GM06990 (cell line): ENCODE data around the gene CHD2.

Experiments used
- DNase-seq: peaks from one replicate; pipeline ENCODE4 v3.0.0-alpha.2; 2011; ENCODE audit not compliant: insufficient read length; ENCODE audit errors: extremely low read depth
- H3K27me3 ChIP-seq: replicated peaks from 2 replicates; pipeline ENCODE4 v1.6.0; 2011; ENCODE audit warnings: low read length; ENCODE audit not compliant: control insufficient read depth, insufficient read depth
- H3K36me3 ChIP-seq: 2 replicates; pipeline ENCODE4 v1.5.1; 2011; ENCODE audit warnings: low read length; ENCODE audit not compliant: control insufficient read depth, insufficient read depth
- H3K4me3 ChIP-seq: replicated peaks from 2 replicates; pipeline ENCODE4 v1.5.1; 2011; ENCODE audit warnings: low read depth, mild to moderate bottlenecking, control low read depth, low read length
- CTCF ChIP-seq: IDR thresholded peaks from 2 replicates; pipeline ENCODE4 v1.5.1; 2011; ENCODE audit warnings: low read length, control low read depth, mild to moderate bottlenecking, inconsistent platforms; ENCODE audit not compliant: insufficient read depth, poor library complexity, severe bottlenecking

CHD2 gene

DNA sequence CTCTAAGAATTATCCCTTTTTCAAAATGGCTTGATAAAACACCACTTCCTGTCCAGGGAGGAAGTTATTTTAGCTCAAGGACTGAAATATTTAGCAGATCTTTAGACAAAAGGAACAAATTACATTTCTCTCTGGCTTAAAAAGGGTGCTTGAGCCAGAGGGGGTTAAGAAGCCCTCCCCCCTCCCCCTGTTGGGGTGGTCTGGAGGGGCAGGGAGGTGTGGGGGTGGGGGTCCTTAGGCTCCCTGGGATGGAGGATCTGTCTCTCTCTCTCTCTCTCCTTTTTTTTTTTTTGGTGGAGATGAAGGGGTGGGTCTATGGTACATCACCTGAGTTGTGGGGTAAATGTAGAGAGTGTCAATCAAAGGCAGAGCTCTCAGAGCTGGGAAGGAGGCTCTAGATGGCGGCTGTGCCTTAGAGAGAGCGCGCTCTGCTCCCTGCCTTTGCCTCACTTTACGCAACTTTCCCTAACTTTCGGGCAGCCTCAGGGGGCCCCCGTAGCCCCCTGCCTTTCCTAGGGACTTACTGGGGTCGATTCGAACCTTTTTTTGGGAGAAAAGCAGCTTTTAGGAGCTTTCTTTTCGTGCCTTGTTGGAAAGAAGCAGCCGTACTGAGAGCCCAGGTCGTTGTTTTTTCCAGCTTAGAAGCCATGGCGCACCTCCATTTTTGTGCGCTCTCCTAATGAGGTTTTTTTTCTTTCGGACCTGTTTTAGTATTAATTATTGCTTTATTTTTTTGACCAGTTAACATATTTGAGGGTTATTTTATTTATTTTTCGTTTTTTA lies at the start of gene CHD2:
TSS of gene CHD2 (plus strand) at position 377 of the 783 bp plus-strand sequence. CDS start 914 bp downstream, outside the sequence.
- DNase-seq = peak; percentile 88
- no peaks in the 10 kb centered on the region for H3K27me3 ChIP-seq
- no peak for TF ChIP-seq CTCF
- H3K4me3 ChIP-seq = peak within 1 kb of the TSS; percentile 72
- H3K36me3 ChIP-seq = peaks cover 5% of the 10 kb centered on the region

- TF ChIP-seq CTCF = no peak
Measured at GRCh38 chr15:92853222-92853621, 46.9 kb upstream of the CHD2 start.

GRCh38 chr15:92861742-92862141 lies 38.4 kb upstream of the CHD2 start:
- no peak for TF ChIP-seq CTCF
- H3K4me3 ChIP-seq = no peak overlapping the region
- no peaks in the 10 kb centered on the region for H3K36me3 ChIP-seq
- no peak for DNase-seq
- H3K27me3 ChIP-seq = no peaks in the 10 kb centered on the region

More at GRCh38 chr15:92853222-92853621, 46.9 kb upstream of the CHD2 start:
- peak; percentile 38 for DNase-seq
- Histone ChIP-seq H3K27me3 (no peaks in the 10 kb centered on the region), H3K36me3 (no peaks in the 10 kb centered on the region), H3K4me3 (no peak overlapping the region)

DNA sequence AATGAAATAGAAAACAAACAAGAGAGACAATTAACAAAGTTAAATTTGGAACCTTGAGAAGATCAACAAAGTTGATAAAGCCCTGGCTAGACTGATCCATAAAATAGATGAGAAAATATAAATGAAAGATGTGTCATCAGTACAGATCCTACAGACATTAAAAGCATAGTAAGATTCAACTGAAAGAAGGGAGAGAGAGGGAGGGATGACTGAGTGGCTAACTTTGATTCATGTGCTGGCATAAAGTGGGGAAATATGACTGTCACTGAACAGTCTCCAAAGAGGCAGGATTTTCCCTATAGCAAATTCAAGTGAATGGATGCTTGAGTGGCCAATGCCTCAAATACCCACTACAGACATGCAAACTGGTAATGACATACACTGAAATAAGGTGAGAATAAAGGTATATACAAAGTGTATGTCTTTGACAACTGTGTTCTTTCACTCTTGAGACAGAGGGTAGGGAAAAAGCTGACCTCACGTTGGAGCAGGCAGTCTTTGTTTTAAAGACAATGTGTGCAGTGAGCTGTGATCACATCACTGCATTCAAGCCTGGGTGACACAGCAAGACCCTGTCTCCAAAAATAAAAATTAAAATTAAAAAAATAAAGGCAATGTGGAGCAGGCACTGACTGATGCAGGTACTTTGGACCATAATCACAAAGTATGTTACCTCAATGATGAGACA lies 35.9 kb upstream of the CHD2 start:
- no peaks in the 10 kb centered on the region for H3K36me3 ChIP-seq
- no peak for TF ChIP-seq CTCF
- H3K27me3 ChIP-seq = no peaks in the 10 kb centered on the region
- DNase-seq = no peak
- H3K4me3 ChIP-seq = no peak overlapping the region

DNA sequence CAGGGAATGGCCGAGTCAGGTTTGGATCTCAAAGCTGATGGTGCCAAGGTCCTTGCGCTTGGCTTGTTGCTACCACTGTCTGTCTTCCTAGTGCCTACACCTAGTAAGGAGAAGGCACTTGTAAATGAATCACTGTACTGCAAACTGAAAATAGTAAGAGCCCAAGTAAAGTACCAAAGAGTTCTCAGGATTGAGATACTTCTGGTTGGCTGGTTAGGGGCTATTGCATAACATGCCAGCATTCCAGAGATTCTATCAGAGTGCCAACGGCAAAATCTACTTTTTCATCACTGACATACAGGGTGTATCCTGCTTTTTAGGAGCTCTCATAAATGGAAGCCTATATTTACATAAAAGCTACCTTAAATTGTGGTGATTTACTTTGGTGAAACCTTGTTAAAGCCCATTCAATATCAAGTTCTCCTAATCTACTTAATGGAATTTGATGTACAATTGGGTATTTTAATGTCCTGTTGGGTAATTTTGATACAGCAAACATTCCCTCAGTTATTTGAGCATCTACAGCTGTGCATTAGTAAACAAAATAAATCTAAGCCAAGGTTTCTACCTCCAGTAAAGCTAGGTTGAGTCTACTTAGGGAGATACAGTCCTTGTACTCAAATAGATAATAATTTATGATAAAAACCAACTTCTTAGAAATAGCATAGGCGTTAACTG lies 30.7 kb upstream of the CHD2 start:
- no peak for DNase-seq
- no peak for TF ChIP-seq CTCF

More for the DNA sequence above, 30.7 kb upstream of the CHD2 start:
- no peaks in the 10 kb centered on the region for H3K36me3 ChIP-seq
- no peak overlapping the region for H3K4me3 ChIP-seq
- H3K27me3 ChIP-seq = no peaks in the 10 kb centered on the region
